ENCODE data around the gene SERPINA5. TPM values are rescaled to one million over a fixed set of nuclear protein-coding genes. Genes with fewer than 3 reads are reported as not detected.
A peak's percentile ranks its signal among the peaks of the same experiment; 100 is the strongest.

Gene SERPINA5
- total and polyA plus RNA-seq, 2 of the 13 experiments (the other 11 are each of a cell fraction or from before 2014, with no cell fraction given) = 449 to 498 TPM

GRCh38 chr14:94572637-94573303 lies 8.5 kb upstream of the SERPINA5 start (continued):
- TF ChIP-seq ZNF512 (CRISPR knock-in tag; IDR thresholded peaks at IDR 0.05) = no peak
- TF ChIP-seq CERS6 (CRISPR knock-in tag; IDR thresholded peaks at IDR 0.05) = no peak
- TF ChIP-seq ZBTB38 (CRISPR knock-in tag; IDR thresholded peaks at IDR 0.05) = no peak; the same call in 1 of the 2 replicates
- no peak for TF ChIP-seq ZBTB40 (IDR thresholded peaks at IDR 0.05)
- peak; percentile 66; the same call in 1 of the 2 replicates for TF ChIP-seq ZBTB40 (CRISPR knock-in tag; IDR thresholded peaks at IDR 0.05)
- peak; percentile 28; the same call in 1 of the 2 replicates for TF ChIP-seq ZNF792 (CRISPR knock-in tag; IDR thresholded peaks at IDR 0.05)
- no peak for TF ChIP-seq REXO4 (CRISPR knock-in tag; IDR thresholded peaks at IDR 0.05; ENCODE audit: borderline replicate concordance)
- TF ChIP-seq ATRX (CRISPR knock-in tag; IDR thresholded peaks at IDR 0.05; ENCODE audit: borderline replicate concordance) = no peak
- TF ChIP-seq NFKBIZ (CRISPR knock-in tag; IDR thresholded peaks at IDR 0.05) = peak; percentile 37; the same call in 1 of the 2 replicates
- 0 out of 2 replicates have a peak, but pooled peaks have one; percentile 45 for TF ChIP-seq HNF1A (IDR thresholded peaks at IDR 0.05; ENCODE audit: low read depth)
- peak; percentile 80; the same call in 1 of the 2 replicates for TF ChIP-seq HNF1A (CRISPR knock-in tag; IDR thresholded peaks at IDR 0.05; ENCODE audit: borderline replicate concordance)
- TF ChIP-seq ZNF317 (CRISPR knock-in tag; IDR thresholded peaks at IDR 0.05) = peak; percentile 67; the same call in 1 of the 2 replicates
- TF ChIP-seq RBM22 (optimal IDR thresholded peaks at IDR 0.05; ENCODE audit: low read length) = no peak
